Body of pancreas (tissue), 4 donors: ENCODE results near the gene CANX.

ENCODE experiments used
- POLR2A ChIP-seq, 3 donors: fragments of 450-650 bp; IDR thresholded peaks; one replicate each; pipeline ENCODE4 v1.6.1; 2016; ENCODE audit warnings: antibody characterized with exemption in 3 of 3, mild to moderate bottlenecking in 2 of 3
- TF ChIP-seq, protein P1 (sequence below), 7 experiments: fragments of 450-650 bp in 4 of 7; fragments of 200-600 bp in 3 of 7; sonication (generic) in 3 of 7; IDR thresholded peaks; one replicate each; pipeline ENCODE4 v1.5.1; 2016 to 2019; ENCODE audit warnings: antibody characterized with exemption in 7 of 7

DNA sequence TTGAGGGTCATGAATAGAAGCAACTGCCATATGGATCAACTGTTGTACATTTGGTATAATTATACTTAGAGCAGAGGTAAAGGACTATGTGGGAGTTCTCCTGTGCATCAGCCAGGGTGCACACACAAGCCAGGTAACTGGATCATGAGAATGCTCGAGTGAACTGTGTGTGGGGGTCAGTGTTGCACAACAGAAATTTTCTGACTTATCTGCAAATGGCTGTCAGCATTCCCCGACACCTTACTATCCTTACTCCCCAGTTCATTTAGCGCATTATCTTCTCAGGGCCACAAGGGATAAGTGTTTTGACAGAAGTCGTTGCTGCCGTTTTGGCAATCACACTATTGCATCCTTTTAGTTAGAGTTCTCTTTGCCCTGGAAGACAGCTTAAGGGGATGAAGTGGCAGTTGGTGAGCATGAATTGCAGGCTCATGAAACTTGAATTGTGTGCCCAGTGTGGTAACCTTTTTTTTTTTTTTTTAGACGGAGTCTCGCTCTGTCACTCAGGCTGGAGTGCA is 1.7 kb downstream of the CANX start:
- TF ChIP-seq POLR2A (IDR thresholded peaks at IDR 0.05), result no peak
- TF ChIP-seq, protein P1, sequence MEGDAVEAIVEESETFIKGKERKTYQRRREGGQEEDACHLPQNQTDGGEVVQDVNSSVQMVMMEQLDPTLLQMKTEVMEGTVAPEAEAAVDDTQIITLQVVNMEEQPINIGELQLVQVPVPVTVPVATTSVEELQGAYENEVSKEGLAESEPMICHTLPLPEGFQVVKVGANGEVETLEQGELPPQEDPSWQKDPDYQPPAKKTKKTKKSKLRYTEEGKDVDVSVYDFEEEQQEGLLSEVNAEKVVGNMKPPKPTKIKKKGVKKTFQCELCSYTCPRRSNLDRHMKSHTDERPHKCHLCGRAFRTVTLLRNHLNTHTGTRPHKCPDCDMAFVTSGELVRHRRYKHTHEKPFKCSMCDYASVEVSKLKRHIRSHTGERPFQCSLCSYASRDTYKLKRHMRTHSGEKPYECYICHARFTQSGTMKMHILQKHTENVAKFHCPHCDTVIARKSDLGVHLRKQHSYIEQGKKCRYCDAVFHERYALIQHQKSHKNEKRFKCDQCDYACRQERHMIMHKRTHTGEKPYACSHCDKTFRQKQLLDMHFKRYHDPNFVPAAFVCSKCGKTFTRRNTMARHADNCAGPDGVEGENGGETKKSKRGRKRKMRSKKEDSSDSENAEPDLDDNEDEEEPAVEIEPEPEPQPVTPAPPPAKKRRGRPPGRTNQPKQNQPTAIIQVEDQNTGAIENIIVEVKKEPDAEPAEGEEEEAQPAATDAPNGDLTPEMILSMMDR (IDR thresholded peaks at IDR 0.05), result no peak
